Body of pancreas (tissue), 4 donors: ENCODE measurements around the gene EYA3.

Experiments
- POLR2A ChIP-seq, 3 donors: fragments of 450-650 bp; IDR thresholded peaks; one replicate each; pipeline ENCODE4 v1.6.1; 2016; ENCODE audit warnings: antibody characterized with exemption in 3 of 3, mild to moderate bottlenecking in 2 of 3
- TF ChIP-seq, protein P1 (sequence below), 7 experiments: fragments of 450-650 bp in 4 of 7; fragments of 200-600 bp in 3 of 7; sonication (generic) in 3 of 7; IDR thresholded peaks; one replicate each; pipeline ENCODE4 v1.5.1; 2016 to 2019; ENCODE audit warnings: antibody characterized with exemption in 7 of 7

DNA sequence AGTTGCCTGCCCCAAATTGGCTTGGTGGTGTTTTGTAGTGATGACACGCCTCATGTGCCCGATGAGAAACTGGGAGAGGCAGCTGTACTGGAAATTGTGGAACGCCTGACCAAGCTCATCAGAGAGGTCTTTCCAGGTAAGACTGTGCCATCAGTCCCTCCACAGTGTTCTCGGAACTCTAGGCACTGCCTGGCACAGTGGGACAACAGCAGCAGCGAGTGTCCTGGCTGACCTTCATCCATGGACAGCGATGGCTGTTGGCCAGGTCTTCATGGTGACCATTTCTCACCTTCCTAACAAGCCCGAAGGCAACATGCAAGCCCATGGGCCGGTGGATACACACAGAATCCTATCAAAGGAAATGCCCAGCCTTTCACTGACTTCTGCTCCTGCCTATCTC is 139.4 kb downstream of the EYA3 start:
- TF ChIP-seq, protein P1, sequence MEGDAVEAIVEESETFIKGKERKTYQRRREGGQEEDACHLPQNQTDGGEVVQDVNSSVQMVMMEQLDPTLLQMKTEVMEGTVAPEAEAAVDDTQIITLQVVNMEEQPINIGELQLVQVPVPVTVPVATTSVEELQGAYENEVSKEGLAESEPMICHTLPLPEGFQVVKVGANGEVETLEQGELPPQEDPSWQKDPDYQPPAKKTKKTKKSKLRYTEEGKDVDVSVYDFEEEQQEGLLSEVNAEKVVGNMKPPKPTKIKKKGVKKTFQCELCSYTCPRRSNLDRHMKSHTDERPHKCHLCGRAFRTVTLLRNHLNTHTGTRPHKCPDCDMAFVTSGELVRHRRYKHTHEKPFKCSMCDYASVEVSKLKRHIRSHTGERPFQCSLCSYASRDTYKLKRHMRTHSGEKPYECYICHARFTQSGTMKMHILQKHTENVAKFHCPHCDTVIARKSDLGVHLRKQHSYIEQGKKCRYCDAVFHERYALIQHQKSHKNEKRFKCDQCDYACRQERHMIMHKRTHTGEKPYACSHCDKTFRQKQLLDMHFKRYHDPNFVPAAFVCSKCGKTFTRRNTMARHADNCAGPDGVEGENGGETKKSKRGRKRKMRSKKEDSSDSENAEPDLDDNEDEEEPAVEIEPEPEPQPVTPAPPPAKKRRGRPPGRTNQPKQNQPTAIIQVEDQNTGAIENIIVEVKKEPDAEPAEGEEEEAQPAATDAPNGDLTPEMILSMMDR (IDR thresholded peaks at IDR 0.05): no peak
- TF ChIP-seq POLR2A (IDR thresholded peaks at IDR 0.05): no peak
